MM.1S (cell line): ENCODE results near the gene NEU1.

Source experiments
- DNase-seq: peaks from one replicate; pipeline ENCODE4 v3.0.0-alpha.2; 2015
- H2AFZ ChIP-seq: fragments of 300-600 bp; sonication (generic); 2 replicates; pipeline ENCODE4 v1.6.0; 2016; ENCODE audit warnings: antibody characterized with exemption, low read length
- H3F3A ChIP-seq: fragments of 300-600 bp; sonication (generic); 2 replicates; pipeline ENCODE4 v1.6.1; 2016; ENCODE audit warnings: mild to moderate bottlenecking, antibody characterized with exemption, low read length, moderate library complexity, mixed read lengths; ENCODE audit not compliant: insufficient read depth
- H3K27ac ChIP-seq: fragments of 300-600 bp; sonication (generic); 2 replicates; pipeline ENCODE4 v1.5.1; 2016; ENCODE audit warnings: mild to moderate bottlenecking, low read length
- H3K27me3 ChIP-seq: fragments of 300-600 bp; sonication (generic); replicated peaks from 2 replicates; pipeline ENCODE4 v1.6.0; 2016; ENCODE audit warnings: low read length; ENCODE audit not compliant: insufficient read depth
- H3K36me3 ChIP-seq: fragments of 300-600 bp; sonication (generic); replicated peaks from 2 replicates; pipeline ENCODE4 v1.6.1; 2016; ENCODE audit warnings: mild to moderate bottlenecking, low read length, mixed read lengths; ENCODE audit not compliant: insufficient read depth
- H3K4me1 ChIP-seq: fragments of 300-600 bp; sonication (generic); 2 replicates; pipeline ENCODE4 v1.6.1; 2016; ENCODE audit warnings: low read length, mixed read lengths
- H3K4me2 ChIP-seq: fragments of 300-600 bp; sonication (generic); 2 replicates; pipeline ENCODE4 v1.6.0; 2016; ENCODE audit warnings: low read depth, low read length
- H3K4me3 ChIP-seq: fragments of 300-600 bp; sonication (generic); 2 replicates; pipeline ENCODE4 v1.5.1; 2016; ENCODE audit warnings: low read length, mixed read lengths
- H3K79me2 ChIP-seq: fragments of 300-600 bp; sonication (generic); 2 replicates; pipeline ENCODE4 v1.6.1; 2016; ENCODE audit warnings: mixed run types, low read length, mixed read lengths
- H3K9ac ChIP-seq: fragments of 300-600 bp; sonication (generic); 2 replicates; pipeline ENCODE4 v1.6.1; 2016; ENCODE audit warnings: low read length, mixed read lengths
- H3K9me2 ChIP-seq: fragments of 300-600 bp; sonication (generic); replicated peaks from 2 replicates; pipeline ENCODE4 v1.6.1; 2016; ENCODE audit warnings: mild to moderate bottlenecking, low read length, mixed read lengths; ENCODE audit not compliant: insufficient read depth
- H3K9me3 ChIP-seq: fragments of 300-600 bp; sonication (generic); replicated peaks from 2 replicates; pipeline ENCODE4 v1.6.1; 2016; ENCODE audit warnings: mild to moderate bottlenecking, low read length, mixed read lengths; ENCODE audit not compliant: insufficient read depth
- H4K20me1 ChIP-seq: fragments of 300-600 bp; sonication (generic); 2 replicates; pipeline ENCODE4 v1.6.1; 2016; ENCODE audit warnings: mild to moderate bottlenecking, low read length, moderate library complexity, mixed read lengths; ENCODE audit not compliant: insufficient read depth
- EZH2 ChIP-seq: fragments of 300-600 bp; sonication (generic); optimal IDR thresholded peaks from 2 replicates; pipeline ENCODE3; 2017; ENCODE audit warnings: low read depth, mild to moderate bottlenecking, antibody characterized with exemption, low read length, mixed read lengths
- EZH2phosphoT487 ChIP-seq: fragments of 300-600 bp; sonication (generic); IDR thresholded peaks from 2 replicates; pipeline ENCODE4 v1.6.1; 2018; ENCODE audit warnings: antibody characterized with exemption, low read length
- TF ChIP-seq, protein P1 (sequence below): fragments of 300-600 bp; sonication (generic); IDR thresholded peaks from 2 replicates; pipeline ENCODE4 v1.5.1; 2016; ENCODE audit warnings: antibody characterized with exemption, low read length, mixed read lengths

The NEU1 gene

DNA sequence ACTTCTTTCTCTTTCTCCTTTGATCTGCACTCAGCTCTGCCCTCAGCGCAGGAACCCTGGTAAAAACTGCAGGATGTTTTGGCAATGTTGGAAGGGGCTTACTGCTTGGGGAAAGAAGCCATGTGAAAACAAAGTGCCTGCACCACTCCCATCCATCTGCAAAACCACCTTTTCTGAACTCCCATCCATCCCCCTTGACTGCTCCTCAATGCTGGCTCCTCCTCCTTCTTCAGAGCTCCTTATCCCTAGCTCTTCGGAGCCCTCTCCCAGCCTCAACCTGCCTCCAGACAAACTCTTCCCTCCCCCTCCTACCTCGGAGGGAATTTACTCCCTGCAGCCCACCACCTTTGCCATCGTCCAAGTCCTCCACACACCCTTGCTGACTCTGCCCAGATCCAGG, 43.5 kb upstream of the NEU1 start:
- no peak overlapping the region for H3K9ac ChIP-seq
- no peak overlapping the region for H3K27ac ChIP-seq
- TF ChIP-seq EZH2phosphoT487: no peak
- TF ChIP-seq, protein P1, sequence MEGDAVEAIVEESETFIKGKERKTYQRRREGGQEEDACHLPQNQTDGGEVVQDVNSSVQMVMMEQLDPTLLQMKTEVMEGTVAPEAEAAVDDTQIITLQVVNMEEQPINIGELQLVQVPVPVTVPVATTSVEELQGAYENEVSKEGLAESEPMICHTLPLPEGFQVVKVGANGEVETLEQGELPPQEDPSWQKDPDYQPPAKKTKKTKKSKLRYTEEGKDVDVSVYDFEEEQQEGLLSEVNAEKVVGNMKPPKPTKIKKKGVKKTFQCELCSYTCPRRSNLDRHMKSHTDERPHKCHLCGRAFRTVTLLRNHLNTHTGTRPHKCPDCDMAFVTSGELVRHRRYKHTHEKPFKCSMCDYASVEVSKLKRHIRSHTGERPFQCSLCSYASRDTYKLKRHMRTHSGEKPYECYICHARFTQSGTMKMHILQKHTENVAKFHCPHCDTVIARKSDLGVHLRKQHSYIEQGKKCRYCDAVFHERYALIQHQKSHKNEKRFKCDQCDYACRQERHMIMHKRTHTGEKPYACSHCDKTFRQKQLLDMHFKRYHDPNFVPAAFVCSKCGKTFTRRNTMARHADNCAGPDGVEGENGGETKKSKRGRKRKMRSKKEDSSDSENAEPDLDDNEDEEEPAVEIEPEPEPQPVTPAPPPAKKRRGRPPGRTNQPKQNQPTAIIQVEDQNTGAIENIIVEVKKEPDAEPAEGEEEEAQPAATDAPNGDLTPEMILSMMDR: no peak
- no peak for TF ChIP-seq EZH2
- H3K27me3 ChIP-seq: no peaks in the 10 kb centered on the region
- H3K4me2 ChIP-seq: no peak overlapping the region
- no peaks in the 10 kb centered on the region for H3K79me2 ChIP-seq
- H3K9me3 ChIP-seq: no peaks in the 10 kb centered on the region
- H3K36me3 ChIP-seq: no peaks in the 10 kb centered on the region
- no peaks in the 10 kb centered on the region for H4K20me1 ChIP-seq
- H3F3A ChIP-seq: peaks cover 22% of the 10 kb centered on the region
- H3K9me2 ChIP-seq: no peaks in the 10 kb centered on the region
- no peak overlapping the region for H2AFZ ChIP-seq
- H3K4me3 ChIP-seq: no peak overlapping the region
- DNase-seq: no peak
- H3K4me1 ChIP-seq: peaks cover 14% of the 10 kb centered on the region; the same call in 1 of the 2 replicates

DNA sequence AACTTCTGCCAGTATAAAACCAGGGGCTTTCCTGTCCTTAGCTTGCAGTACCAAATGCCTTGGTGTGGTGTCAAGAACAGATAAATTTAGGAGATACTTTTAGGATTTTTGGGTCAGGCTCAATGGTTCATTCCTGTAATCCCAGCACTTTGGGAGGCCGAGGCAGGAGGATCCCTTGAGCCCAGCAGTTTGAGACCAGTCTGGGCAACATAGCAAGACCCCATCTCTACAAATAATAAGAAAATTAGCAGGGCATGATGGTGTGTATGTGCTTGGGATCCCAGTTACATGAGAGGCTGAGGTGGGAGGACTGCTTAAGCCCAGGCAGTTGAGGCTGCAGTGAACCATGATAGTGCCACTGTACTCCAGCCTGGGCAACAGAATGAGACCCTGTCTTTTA, 42.4 kb upstream of the NEU1 start:
- no peaks in the 10 kb centered on the region for H3K9me3 ChIP-seq
- H2AFZ ChIP-seq: no peak overlapping the region
- H3K9me2 ChIP-seq: no peaks in the 10 kb centered on the region
- H4K20me1 ChIP-seq: no peaks in the 10 kb centered on the region
- H3K27me3 ChIP-seq: no peaks in the 10 kb centered on the region
- peaks cover 22% of the 10 kb centered on the region for H3F3A ChIP-seq
- no peak overlapping the region for H3K4me3 ChIP-seq
- H3K79me2 ChIP-seq: no peaks in the 10 kb centered on the region
- H3K9ac ChIP-seq: no peak overlapping the region
- H3K4me2 ChIP-seq: no peak overlapping the region
- TF ChIP-seq EZH2phosphoT487: no peak
- TF ChIP-seq, protein P1: no peak
- TF ChIP-seq EZH2: no peak
- DNase-seq: no peak
- H3K36me3 ChIP-seq: no peaks in the 10 kb centered on the region
- H3K27ac ChIP-seq: no peak overlapping the region
- H3K4me1 ChIP-seq: peaks cover 14% of the 10 kb centered on the region; the same call in 1 of the 2 replicates

DNA sequence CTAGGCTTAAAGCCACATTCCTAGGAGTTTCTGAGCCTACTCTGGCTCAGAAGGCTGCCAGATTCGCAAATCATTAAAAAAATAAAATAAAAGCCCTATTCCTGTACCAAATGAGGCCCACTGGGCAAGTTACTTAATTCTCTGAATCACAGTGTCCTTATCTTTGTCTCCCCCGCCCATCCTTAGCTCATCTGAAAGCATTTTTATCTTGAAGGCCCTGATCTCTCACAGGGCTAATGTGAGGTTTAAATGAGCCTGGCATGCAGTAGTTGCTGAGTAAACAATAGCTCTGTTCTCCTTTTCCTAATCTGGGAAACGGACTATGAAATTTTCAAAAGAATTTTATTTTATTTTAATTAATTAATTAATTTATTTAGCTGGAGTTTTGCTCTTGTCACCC, 41.3 kb upstream of the NEU1 start:
- H3K27me3 ChIP-seq: no peaks in the 10 kb centered on the region
- no peaks in the 10 kb centered on the region for H4K20me1 ChIP-seq
- peaks cover 5% of the 10 kb centered on the region; the same call in 1 of the 2 replicates for H3K79me2 ChIP-seq
- no peak overlapping the region for H2AFZ ChIP-seq
- no peak for DNase-seq
- no peaks in the 10 kb centered on the region for H3K36me3 ChIP-seq
- no peak overlapping the region for H3K4me3 ChIP-seq
- H3K27ac ChIP-seq: no peak overlapping the region
- H3K4me2 ChIP-seq: no peak overlapping the region
- TF ChIP-seq, protein P1: no peak
- TF ChIP-seq EZH2 (no peak), EZH2phosphoT487 (no peak)
- H3K9me3 ChIP-seq: no peaks in the 10 kb centered on the region
- peaks cover 8% of the 10 kb centered on the region; the same call in 1 of the 2 replicates for H3K4me1 ChIP-seq
- H3K9ac ChIP-seq: no peak overlapping the region
- H3F3A ChIP-seq: peaks cover 20% of the 10 kb centered on the region
- H3K9me2 ChIP-seq: no peaks in the 10 kb centered on the region
